Keratinocyte (primary cell): ENCODE results near the gene NIT2.

Experiments used
- EZH2 ChIP-seq: IDR thresholded peaks from one replicate; pipeline ENCODE4 v1.6.1; 2012; ENCODE audit warnings: inconsistent platforms, mild to moderate bottlenecking, low read length, moderate library complexity
- TF ChIP-seq, protein P1 (sequence below), 3 experiments: IDR thresholded peaks in 1 of 3; conservative IDR thresholded peaks in 1 of 3; optimal IDR thresholded peaks in 1 of 3; 2 replicates in 2 of 3; 3 replicates in 1 of 3; pipeline versions ENCODE3 to v1.5.1; 2011; ENCODE audit warnings: low read length in 3 of 3, mild to moderate bottlenecking in 3 of 3, moderate library complexity in 2 of 3, control low read depth in 1 of 3, inconsistent platforms in 1 of 3; ENCODE audit not compliant: insufficient read depth in 2 of 3; ENCODE audit errors: extremely low read depth in 1 of 3

- TF ChIP-seq, protein P1, sequence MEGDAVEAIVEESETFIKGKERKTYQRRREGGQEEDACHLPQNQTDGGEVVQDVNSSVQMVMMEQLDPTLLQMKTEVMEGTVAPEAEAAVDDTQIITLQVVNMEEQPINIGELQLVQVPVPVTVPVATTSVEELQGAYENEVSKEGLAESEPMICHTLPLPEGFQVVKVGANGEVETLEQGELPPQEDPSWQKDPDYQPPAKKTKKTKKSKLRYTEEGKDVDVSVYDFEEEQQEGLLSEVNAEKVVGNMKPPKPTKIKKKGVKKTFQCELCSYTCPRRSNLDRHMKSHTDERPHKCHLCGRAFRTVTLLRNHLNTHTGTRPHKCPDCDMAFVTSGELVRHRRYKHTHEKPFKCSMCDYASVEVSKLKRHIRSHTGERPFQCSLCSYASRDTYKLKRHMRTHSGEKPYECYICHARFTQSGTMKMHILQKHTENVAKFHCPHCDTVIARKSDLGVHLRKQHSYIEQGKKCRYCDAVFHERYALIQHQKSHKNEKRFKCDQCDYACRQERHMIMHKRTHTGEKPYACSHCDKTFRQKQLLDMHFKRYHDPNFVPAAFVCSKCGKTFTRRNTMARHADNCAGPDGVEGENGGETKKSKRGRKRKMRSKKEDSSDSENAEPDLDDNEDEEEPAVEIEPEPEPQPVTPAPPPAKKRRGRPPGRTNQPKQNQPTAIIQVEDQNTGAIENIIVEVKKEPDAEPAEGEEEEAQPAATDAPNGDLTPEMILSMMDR (optimal IDR thresholded peaks at IDR 0.05 in 1 of 3, IDR thresholded peaks at IDR 0.05 in 1 of 3, conservative IDR thresholded peaks at IDR 0.05 in 1 of 3; ENCODE audit: extremely low read depth in 1 of 3, insufficient read depth in 2 of 3, low read length in 3 of 3), result no peak
- no peak for TF ChIP-seq EZH2
These were observed at the start of gene NIT2 for GRCh38 chr3:100334488-100335351.
